B cell (primary cell): ENCODE results near the gene NLRP5.

Source experiments
- EZH2 ChIP-seq: IDR thresholded peaks from 2 replicates; pipeline ENCODE4 v1.6.1; 2012; ENCODE audit warnings: borderline replicate concordance, low read depth, mild to moderate bottlenecking, moderate library complexity, low read length; ENCODE audit not compliant: insufficient read depth, poor library complexity, severe bottlenecking
- TF ChIP-seq, protein P1 (sequence below): fragments of 200-600 bp; IDR thresholded peaks from one replicate; pipeline ENCODE4 v1.8.0; 2022; ENCODE audit warnings: antibody characterized with exemption, mild to moderate bottlenecking

DNA sequence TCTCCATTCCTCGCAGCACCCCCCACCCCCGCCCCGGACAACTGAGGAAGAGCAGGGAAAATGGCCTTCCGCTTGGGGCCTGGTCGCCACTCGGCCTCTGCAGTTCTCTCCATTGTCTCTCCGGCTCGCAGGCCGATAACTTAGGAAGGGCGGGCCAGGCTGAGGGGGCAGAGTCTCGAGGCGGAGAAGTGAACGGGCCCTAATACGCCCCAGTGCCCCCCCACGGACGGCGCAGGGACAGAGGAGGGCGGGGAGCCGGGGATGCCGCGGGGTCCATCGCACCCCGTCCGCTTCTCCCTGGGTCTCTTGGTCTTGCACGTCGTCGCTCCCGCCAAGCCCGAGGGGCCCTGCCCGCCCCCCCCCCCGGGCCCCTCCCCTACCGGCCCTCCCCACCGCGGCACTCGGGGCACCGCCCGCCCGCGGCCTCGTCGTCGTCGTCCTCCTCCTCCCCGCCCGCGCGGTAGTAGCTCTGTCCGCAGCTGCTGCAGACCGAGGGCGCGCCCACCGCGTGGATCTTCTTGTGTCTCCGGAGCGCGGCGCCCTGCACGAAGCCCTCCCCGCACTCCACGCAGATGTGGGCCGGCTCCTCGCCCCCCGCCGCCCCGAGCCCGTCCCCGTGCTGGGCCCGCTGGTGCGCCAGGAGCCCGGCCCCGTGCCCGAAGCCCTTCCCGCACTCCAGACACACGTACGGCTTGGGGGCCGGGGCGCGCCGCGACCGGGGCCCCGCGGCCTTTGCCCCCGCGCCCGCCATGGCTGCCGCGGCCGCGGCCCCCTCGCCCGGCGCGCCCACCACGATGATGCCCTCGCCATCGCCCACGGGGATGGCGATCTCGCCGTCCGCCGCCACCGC is 101.3 kb downstream of the NLRP5 start:
- TF ChIP-seq, protein P1, sequence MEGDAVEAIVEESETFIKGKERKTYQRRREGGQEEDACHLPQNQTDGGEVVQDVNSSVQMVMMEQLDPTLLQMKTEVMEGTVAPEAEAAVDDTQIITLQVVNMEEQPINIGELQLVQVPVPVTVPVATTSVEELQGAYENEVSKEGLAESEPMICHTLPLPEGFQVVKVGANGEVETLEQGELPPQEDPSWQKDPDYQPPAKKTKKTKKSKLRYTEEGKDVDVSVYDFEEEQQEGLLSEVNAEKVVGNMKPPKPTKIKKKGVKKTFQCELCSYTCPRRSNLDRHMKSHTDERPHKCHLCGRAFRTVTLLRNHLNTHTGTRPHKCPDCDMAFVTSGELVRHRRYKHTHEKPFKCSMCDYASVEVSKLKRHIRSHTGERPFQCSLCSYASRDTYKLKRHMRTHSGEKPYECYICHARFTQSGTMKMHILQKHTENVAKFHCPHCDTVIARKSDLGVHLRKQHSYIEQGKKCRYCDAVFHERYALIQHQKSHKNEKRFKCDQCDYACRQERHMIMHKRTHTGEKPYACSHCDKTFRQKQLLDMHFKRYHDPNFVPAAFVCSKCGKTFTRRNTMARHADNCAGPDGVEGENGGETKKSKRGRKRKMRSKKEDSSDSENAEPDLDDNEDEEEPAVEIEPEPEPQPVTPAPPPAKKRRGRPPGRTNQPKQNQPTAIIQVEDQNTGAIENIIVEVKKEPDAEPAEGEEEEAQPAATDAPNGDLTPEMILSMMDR = no peak
- TF ChIP-seq EZH2 = no peak
